Brain microvascular endothelial cell (primary cell): Measurements from ENCODE around the gene ANK3.

Source experiments
- DNase-seq: peaks from one replicate; pipeline ENCODE4 v3.0.0-alpha.2; 2020
- H3K27ac ChIP-seq: fragments of 250-450 bp; sonication (Bioruptor Pico); 2 replicates; pipeline ENCODE4 v1.5.1; 2020; ENCODE audit warnings: mild to moderate bottlenecking, moderate library complexity
- H3K27me3 ChIP-seq: fragments of 250-450 bp; sonication (Bioruptor Pico); replicated peaks from 2 replicates; pipeline ENCODE4 v1.5.1; 2020; ENCODE audit warnings: mild to moderate bottlenecking
- H3K36me3 ChIP-seq: fragments of 250-450 bp; sonication (Bioruptor Pico); replicated peaks from 2 replicates; pipeline ENCODE4 v1.5.1; 2020; ENCODE audit warnings: mild to moderate bottlenecking
- H3K4me3 ChIP-seq: 2 replicates; pipeline ENCODE4 v1.5.1; 2011; ENCODE audit warnings: low read depth, mild to moderate bottlenecking, control low read depth, low read length, moderate library complexity
- CTCF ChIP-seq: IDR thresholded peaks from 2 replicates; pipeline ENCODE4 v1.5.1; 2011; ENCODE audit warnings: low read depth, mild to moderate bottlenecking, moderate library complexity, low read length, control low read depth, inconsistent platforms; ENCODE audit errors: missing control alignments
- in situ Hi-C: cut with HindIII; loops from 2 replicates; pipeline ENCODE4 v1.10.0; 2017; ENCODE audit warnings: low sequenced_read_pairs, low pct_ligation_motif_present

The ANK3 gene

GRCh38 chr10:60350400-60350799, 39.3 kb downstream of the ANK3 start:
- Histone ChIP-seq H3K27ac (no peak overlapping the region), H3K36me3 (no peaks in the 10 kb centered on the region), H3K4me3 (no peak overlapping the region), H3K27me3 (no peaks in the 10 kb centered on the region)
- in situ Hi-C loops: no loop called here
- no peak for DNase-seq
- no peak for TF ChIP-seq CTCF

- Histone ChIP-seq H3K27ac (no peak overlapping the region), H3K27me3 (no peaks in the 10 kb centered on the region), H3K36me3 (no peaks in the 10 kb centered on the region), H3K4me3 (no peak overlapping the region)
- TF ChIP-seq CTCF: no peak
- DNase-seq: no peak
- in situ Hi-C loops: no loop called here
Measured at GRCh38 chr10:60349426-60349825, 40.2 kb downstream of the ANK3 start.

GRCh38 chr10:60348982-60349381, 40.7 kb downstream of the ANK3 start:
- H3K36me3 ChIP-seq: no peaks in the 10 kb centered on the region
- in situ Hi-C loops: no loop called here
- no peak for TF ChIP-seq CTCF
- no peak for DNase-seq
- H3K27me3 ChIP-seq: no peaks in the 10 kb centered on the region
- H3K4me3 ChIP-seq: no peak overlapping the region
- no peak overlapping the region for H3K27ac ChIP-seq

- Histone ChIP-seq H3K36me3 (no peaks in the 10 kb centered on the region), H3K4me3 (no peak overlapping the region), H3K27ac (no peak overlapping the region), H3K27me3 (no peaks in the 10 kb centered on the region)
- TF ChIP-seq CTCF: no peak
- no peak for DNase-seq
- in situ Hi-C loops: no loop called here
Measured at GRCh38 chr10:60347270-60347669, 42.4 kb downstream of the ANK3 start.

GRCh38 chr10:60346661-60347060, 43.0 kb downstream of the ANK3 start:
- DNase-seq: no peak
- Histone ChIP-seq H3K27me3 (no peaks in the 10 kb centered on the region), H3K36me3 (no peaks in the 10 kb centered on the region), H3K27ac (no peak overlapping the region), H3K4me3 (no peak overlapping the region)
- TF ChIP-seq CTCF: no peak
- in situ Hi-C loops: no loop called here

GRCh38 chr10:60343254-60343653, 46.4 kb downstream of the ANK3 start:
- H3K27ac ChIP-seq: no peak overlapping the region
- no peak for DNase-seq
- no peaks in the 10 kb centered on the region for H3K36me3 ChIP-seq
- H3K27me3 ChIP-seq: no peaks in the 10 kb centered on the region
- in situ Hi-C loops: no loop called here
- no peak overlapping the region for H3K4me3 ChIP-seq
- TF ChIP-seq CTCF: no peak
